Aorta (tissue), 5 donors: ENCODE measurements around the gene JAM2. TPM values are rescaled to one million over a fixed set of nuclear protein-coding genes. Genes with fewer than 3 reads are reported as not detected.
A peak's percentile ranks its signal among the peaks of the same experiment; 100 is the strongest.

Experiments
- ATAC-seq: fragments of 200-7000 bp; cut with Tn5 transposase; one replicate; pipeline ENCODE4 v1.9.1; 2022; ENCODE audit warnings: moderate library complexity; ENCODE audit not compliant: low FRiP score
- DNase-seq, 2 donors: peaks; one replicate each; pipeline ENCODE4 v3.0.0-alpha.2; 2020
- H3K27ac ChIP-seq, 2 donors: one replicate each; pipeline ENCODE4 v1.5.1; 2013; ENCODE audit warnings: low read length in 2 of 2, mild to moderate bottlenecking in 2 of 2, moderate library complexity in 2 of 2, control low read depth in 1 of 2, inconsistent platforms in 1 of 2, low read depth in 1 of 2
- H3K27me3 ChIP-seq, 2 donors: one replicate each; pipeline ENCODE4 v1.6.1; 2013; ENCODE audit warnings: control low read depth in 1 of 2, low read length in 1 of 2, mild to moderate bottlenecking in 1 of 2, moderate library complexity in 1 of 2; ENCODE audit not compliant: insufficient read depth in 2 of 2, control insufficient read depth in 1 of 2
- H3K36me3 ChIP-seq, 2 donors: one replicate each; pipeline ENCODE4 v1.6.1; 2013; ENCODE audit warnings: control low read depth in 1 of 2, low read length in 1 of 2, mild to moderate bottlenecking in 1 of 2; ENCODE audit not compliant: insufficient read depth in 2 of 2, control insufficient read depth in 1 of 2
- H3K4me1 ChIP-seq, 2 donors: one replicate each; pipeline ENCODE4 v1.6.1; 2013; ENCODE audit warnings: low read length in 2 of 2, control low read depth in 1 of 2, mild to moderate bottlenecking in 1 of 2, moderate library complexity in 1 of 2; ENCODE audit not compliant: insufficient read depth in 2 of 2, control insufficient read depth in 1 of 2
- H3K4me3 ChIP-seq, 2 donors: one replicate each; pipeline ENCODE4 v1.5.1; 2013; ENCODE audit warnings: low read length in 2 of 2, control low read depth in 1 of 2, mild to moderate bottlenecking in 1 of 2
- H3K9me3 ChIP-seq: one replicate; pipeline ENCODE4 v1.6.1; 2013; ENCODE audit warnings: mild to moderate bottlenecking, low read length; ENCODE audit not compliant: control insufficient read depth
- WGBS, 2 donors: extraction: QIAGEN DNeasy Blood & Tissue Kit; methylation state at CpG; one replicate each; pipeline ENCODE4 v1.1.7; 2013; 5-methylcytosine and 5-hydroxymethylcytosine counted together
- intact Hi-C, 2 donors: fragments of 100-400 bp; cut with DNase I; formaldehyde crosslinking; loops; one replicate each; pipeline versions ENCODE4 v1.14.2 to v1.15.0; 2022
- polyA plus RNA-seq, 2 donors: library from polyadenylated mRNA; stranded (reverse); fragments of 200-250 nt; gene quantifications; one replicate each; pipeline ENCODE4 v1.2.3, GENCODE V29; 2013
- total RNA-seq, 2 donors: library from RNA; stranded (reverse); fragmentation: NEBNext Ultra II Directional; extraction: Animal tissue kit (Norgen Biotek cat#: 25700); gene quantifications; one replicate each; pipeline ENCODE4 v1.2.1, GENCODE V29; 2021
- donor health status: healthy with polysubstance abuse.
- donor health status: Bipolar disorder and iron deficiency.
- donor health status: DM: no; HTN: no; CAD: no.
- donor health status: DM: no; HTN: no; CAD: no.
- donor health status: DM: yes; HTN: yes; CAD: no.

Gene JAM2
- total and polyA plus RNA-seq, 4 donors = 2.1 to 61.0 (median 12.7) TPM

DNA sequence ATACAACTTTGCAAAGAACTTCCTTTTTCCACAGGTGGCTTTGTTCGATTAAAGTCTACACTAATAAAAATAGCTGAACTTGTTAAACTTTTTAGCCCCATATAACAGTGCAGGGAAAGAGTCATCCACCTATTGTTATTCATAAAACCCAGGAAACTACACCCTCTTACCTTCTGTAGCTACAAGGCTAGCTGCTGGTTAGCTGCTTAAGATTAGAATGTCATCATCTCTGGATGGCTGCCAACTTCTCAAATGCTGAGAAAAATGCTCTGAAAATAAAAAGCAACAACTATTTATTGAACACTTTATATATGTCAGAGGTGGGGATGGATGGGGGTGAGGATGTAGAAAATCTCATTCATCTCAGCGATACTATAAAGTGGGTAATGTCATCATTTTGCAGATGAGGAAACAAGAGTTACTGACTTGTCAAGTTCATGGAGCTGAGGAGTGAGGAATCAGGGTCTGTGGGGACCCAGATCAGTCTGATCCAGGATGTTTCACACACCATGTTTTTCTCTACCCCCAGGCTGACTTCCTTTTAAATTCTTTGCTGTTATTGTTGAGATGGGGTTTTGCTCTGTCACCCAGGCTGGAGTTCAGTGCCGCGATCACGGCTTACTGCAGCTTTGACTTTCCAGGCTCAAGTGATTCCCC lies 78.6 kb downstream of the JAM2 start:
- Histone ChIP-seq H3K27me3 (no peaks in the 10 kb centered on the region), H3K36me3 (peaks cover under 1 to 1% of the 10 kb centered on the region in 2 donors), H3K4me3 (no peak overlapping the region), H3K27ac (no peak overlapping the region), H3K4me1 (no peaks in the 10 kb centered on the region), H3K9me3 (no peaks in the 10 kb centered on the region)
- ATAC-seq (no peak), DNase-seq (no peak)
- 80 to 82% methylated on average over 5 of the region's 5 CpGs for WGBS, 2 donors
- intact Hi-C loops = loop anchor here in 1 of 2 donors (10.0 kb wide), 1 partner anchor 303 kb away; no protein-coding TSS in a partner anchor

DNA sequence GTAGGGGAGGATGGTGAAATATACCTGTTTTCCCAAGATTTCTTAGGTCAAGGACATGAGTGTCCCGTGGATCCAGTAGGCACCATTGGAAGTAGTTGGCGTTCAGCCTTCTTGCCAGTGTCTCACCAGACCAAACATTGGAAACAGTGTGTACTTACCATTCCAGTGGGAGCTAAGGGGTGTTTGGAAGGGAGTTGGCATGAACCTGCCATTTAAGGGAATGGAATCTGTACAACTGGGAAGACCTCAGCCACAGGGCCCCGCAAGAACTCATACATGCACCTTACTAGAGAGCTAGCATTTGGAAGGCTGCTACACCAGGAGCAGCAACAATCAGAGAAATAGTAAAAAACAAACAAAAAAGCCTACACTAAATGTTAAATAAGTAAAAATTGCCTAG lies 82.9 kb downstream of the JAM2 start:
- Histone ChIP-seq H3K27me3 (no peaks in the 10 kb centered on the region), H3K36me3 (peaks cover 6% of the 10 kb centered on the region in 2 donors), H3K9me3 (no peaks in the 10 kb centered on the region), H3K27ac (no peak overlapping the region), H3K4me1 (no peaks in the 10 kb centered on the region), H3K4me3 (no peak overlapping the region)
- ATAC-seq = no peak
- intact Hi-C loops = no loop called here
- no peak for DNase-seq
- 83 to 91% methylated on average over 3 of the region's 3 CpGs for WGBS, 2 donors

DNA sequence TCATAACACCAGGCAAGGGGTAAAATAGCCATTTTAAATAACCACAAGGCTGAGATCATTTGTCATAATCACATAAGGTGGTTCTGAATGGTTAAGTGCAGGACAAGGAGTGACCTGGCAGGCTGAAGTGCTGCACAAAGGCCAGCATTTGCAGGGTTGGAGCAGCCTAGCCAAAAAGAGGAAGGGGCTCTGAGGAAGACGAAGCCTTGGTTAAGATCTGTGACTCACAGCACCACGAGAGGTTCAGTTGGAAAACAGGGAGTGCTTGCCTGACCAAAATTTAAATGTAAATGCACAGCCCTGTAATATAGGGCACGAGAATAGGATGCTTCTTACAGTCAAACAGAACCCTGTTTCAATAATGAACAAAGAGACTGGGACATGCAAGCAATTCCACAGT lies 83.6 kb downstream of the JAM2 start:
- Histone ChIP-seq H3K27me3 (no peaks in the 10 kb centered on the region), H3K27ac (no peak overlapping the region), H3K36me3 (peaks cover 6 to 8% of the 10 kb centered on the region in 2 donors), H3K4me1 (no peaks in the 10 kb centered on the region), H3K9me3 (no peaks in the 10 kb centered on the region), H3K4me3 (no peak overlapping the region)
- WGBS, 2 donors = 84 to 94% methylated on average over 3 of the region's 3 CpGs
- DNase-seq (no peak), ATAC-seq (no peak)
- intact Hi-C loops = no loop called here

DNA sequence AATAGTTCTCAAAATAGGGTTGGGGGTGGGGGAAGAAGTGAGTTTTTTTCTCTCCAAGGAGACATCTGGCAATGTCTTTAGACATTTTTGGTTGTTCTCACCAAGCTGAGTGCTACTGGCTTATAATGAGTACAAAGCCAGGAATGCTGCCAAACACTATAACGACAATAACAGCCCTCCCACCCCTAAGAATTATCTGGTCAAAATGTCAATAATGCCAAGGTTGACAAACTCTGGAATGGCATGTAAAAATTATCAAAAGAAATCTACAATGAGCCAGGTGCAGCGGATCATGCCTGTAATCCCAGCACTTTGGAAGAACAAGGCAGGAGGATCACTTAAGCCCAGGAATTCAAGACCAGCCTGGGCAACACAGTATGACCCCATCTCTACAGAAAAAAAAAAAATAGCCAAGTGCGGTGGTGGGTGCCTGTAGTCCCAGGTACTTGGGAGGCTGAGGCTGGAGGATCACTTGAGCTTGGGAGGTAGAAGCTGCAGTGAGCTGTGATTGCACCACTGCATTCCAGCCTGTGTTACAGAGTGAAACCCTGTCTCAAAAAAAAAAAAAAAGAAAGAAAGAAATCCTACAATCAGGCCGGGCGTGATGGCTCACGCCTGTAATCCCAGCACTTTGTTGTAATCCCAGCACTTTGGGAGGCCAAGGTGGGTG lies 93.2 kb downstream of the JAM2 start:
- H3K36me3 ChIP-seq = peaks cover 0 to 2% of the 10 kb centered on the region in 2 donors
- H3K4me3 ChIP-seq = no peak overlapping the region
- ATAC-seq (no peak), DNase-seq (no peak)
- H3K27ac ChIP-seq = no peak overlapping the region
- WGBS, 2 donors = 83 to 86% methylated on average over 6 of the region's 6 CpGs
- no peaks in the 10 kb centered on the region for H3K4me1 ChIP-seq
- H3K27me3 ChIP-seq = no peaks in the 10 kb centered on the region
- intact Hi-C loops = loop anchor here in 1 of 2 donors (10.0 kb wide), 1 partner anchor 1103 kb away; no protein-coding TSS in a partner anchor
- H3K9me3 ChIP-seq = no peaks in the 10 kb centered on the region

DNA sequence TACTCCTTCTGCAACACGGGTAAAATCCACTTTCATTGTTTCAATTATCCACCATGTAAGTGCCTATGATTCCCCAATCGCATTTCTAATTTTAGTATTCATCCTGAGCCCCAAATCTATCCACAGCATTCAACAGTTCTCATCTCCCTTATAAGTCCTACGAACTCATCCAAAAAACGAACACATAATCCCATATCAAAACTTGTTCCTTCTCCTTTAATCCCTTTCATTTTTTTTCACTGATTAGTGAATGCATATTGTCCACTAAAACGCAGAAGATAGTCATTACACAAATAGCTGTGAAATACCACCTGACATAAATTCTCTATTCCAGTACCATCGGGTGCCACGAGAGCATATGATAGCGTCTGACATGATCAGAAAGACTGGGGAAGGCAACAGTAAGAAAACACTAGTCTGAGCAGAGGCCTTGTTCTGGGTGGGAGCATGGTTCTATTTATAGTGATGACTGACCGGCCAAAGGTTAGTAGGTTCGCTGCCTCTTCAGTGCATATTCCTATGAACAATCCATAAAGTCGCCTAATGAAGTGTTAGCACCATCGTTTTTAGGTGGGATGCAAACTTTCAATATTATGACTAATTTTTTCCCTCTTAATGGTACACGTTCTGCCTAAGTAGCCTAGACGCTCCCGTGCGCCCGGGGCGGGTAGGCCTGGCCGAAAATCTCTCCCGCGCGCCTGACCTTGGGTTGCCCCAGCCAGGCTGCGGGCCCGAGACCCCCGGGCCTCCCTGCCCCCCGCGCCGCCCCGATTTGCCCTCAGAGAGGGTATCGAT lies 95.0 kb downstream of the JAM2 start:
- intact Hi-C loops = loop anchor here in 1 of 2 donors (10.0 kb wide), 1 partner anchor 1101 kb away; no protein-coding TSS in a partner anchor
- peak overlapping the region; percentile 91 to 92 for H3K4me3 ChIP-seq
- peak overlapping the region; percentile 15 to 68 for H3K27ac ChIP-seq
- WGBS, 2 donors = 3 to 4% methylated on average over 30 of the region's 30 CpGs
- H3K4me1 ChIP-seq = no peaks in the 10 kb centered on the region
- ATAC-seq (peak; percentile 11), DNase-seq (peak in 1 of 2 donors; percentile 80)
- no peaks in the 10 kb centered on the region for H3K27me3 ChIP-seq
- no peaks in the 10 kb centered on the region for H3K9me3 ChIP-seq
- H3K36me3 ChIP-seq = no peaks in the 10 kb centered on the region

DNA sequence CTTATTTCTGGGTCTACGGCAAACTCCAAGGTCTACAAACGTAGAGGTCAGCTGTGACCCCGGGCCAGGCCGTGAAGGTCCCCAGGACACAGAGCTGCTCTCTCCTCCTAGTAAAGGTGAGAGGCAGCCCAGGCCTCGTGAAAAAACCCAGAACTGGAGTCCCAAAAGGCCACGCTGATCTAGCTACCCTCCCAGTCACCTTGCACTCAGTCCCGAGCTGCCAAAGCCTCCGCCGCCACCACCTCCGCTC lies 95.5 kb downstream of the JAM2 start:
- no peak for ATAC-seq
- Histone ChIP-seq H3K36me3 (no peaks in the 10 kb centered on the region), H3K9me3 (no peaks in the 10 kb centered on the region), H3K4me1 (no peaks in the 10 kb centered on the region), H3K27ac (peak overlapping the region; percentile 15 to 68), H3K4me3 (peak overlapping the region; percentile 91 to 92), H3K27me3 (no peaks in the 10 kb centered on the region)
- 0 to 1% methylated on average over 10 of the region's 10 CpGs for WGBS, 2 donors
- DNase-seq = no peak
- intact Hi-C loops = loop anchor here in 1 of 2 donors (10.0 kb wide), 1 partner anchor 1100 kb away; no protein-coding TSS in a partner anchor

DNA sequence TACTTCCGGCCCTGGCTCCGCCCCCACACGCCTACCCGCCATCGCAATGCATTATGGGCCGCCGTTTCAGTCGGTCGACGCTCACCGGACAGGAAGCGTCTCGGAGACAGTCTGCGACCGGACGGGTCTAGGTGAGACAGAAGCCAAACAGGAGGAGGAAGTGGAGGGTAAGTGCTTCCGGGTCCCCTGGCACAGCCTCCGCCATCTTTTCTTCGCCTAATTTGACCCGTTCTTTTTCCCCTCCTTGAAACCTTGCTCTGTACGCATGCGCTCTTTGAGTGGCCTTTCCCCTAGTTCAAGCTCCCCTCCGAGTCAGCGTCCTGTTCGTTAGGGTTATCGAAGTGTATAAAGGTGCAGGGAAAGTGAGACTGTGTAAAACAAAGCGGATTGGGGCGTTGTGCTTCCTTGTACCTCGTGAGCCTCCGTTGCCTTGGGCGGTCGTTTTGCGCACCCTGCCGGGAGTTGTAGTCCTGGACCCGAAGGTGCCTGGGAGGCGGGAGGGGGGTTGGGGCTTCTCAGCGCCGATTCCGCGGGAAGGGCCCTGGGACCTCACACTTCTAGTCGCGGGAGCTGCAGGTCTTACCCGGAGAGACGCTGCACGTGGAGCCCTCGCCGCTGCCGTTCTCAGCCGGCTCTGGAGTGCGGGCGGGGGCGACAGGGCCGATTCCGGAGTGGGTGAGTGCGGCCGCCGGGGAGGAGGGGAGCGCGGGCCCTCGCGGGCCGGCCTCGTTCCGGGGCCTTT lies 96.0 kb downstream of the JAM2 start, which contains the start of the genes ATP5PF and GABPA:
TSS of gene ATP5PF (minus strand) at position 1 of the 742 bp plus-strand sequence. CDS start 5,110 bp downstream, outside the sequence.
TSS of gene GABPA (plus strand) at position 69 of the 742 bp plus-strand sequence. CDS start 6,627 bp downstream, outside the sequence.
- ATAC-seq (peak; percentile 99), DNase-seq (peak; percentile 98 to 99)
- intact Hi-C loops = loop anchor here in 1 of 2 donors (10.0 kb wide), 1 partner anchor 1100 kb away; no protein-coding TSS in a partner anchor
- peak within 1 kb of the TSS; percentile 91 to 92 for H3K4me3 ChIP-seq
- H3K4me1 ChIP-seq = no peaks in the 10 kb centered on the region
- H3K27ac ChIP-seq = peak within 1 kb of the TSS; percentile 87 to 91
- H3K27me3 ChIP-seq = no peaks in the 10 kb centered on the region
- 0 to 1% methylated on average over 51 to 64 of the region's 64 CpGs for WGBS, 2 donors
- H3K9me3 ChIP-seq = no peaks in the 10 kb centered on the region
- no peaks in the 10 kb centered on the region for H3K36me3 ChIP-seq
